Cardiac muscle cell (in vitro differentiated cells and primary cell): ENCODE data around the gene DTNA. TPM values are rescaled to one million over a fixed set of nuclear protein-coding genes. Genes with fewer than 3 reads are reported as not detected.
"Not testable (repeated sequence)": the region's sequence is repeated elsewhere in the genome, so short reads cannot be mapped to it uniquely, and the experiment has no call there.

Source experiments
- DNase-seq, 2 donors: peaks; one replicate each; pipeline versions ENCODE4 v3.0.0 to v3.0.0-alpha.2; 2010 to 2017; ENCODE audit warnings: low read depth in 1 of 2, low spot score in 1 of 2
- H3K27ac ChIP-seq: fragments of 200-600 bp; sonication (generic); 2 replicates; pipeline ENCODE4 v1.5.1; 2016
- H3K27me3 ChIP-seq: fragments of 200-600 bp; sonication (generic); 2 replicates; pipeline ENCODE4 v1.6.0; 2016; ENCODE audit warnings: control low read depth
- H3K36me3 ChIP-seq: fragments of 200-600 bp; sonication (generic); 2 replicates; pipeline ENCODE4 v1.5.1; 2016; ENCODE audit warnings: control low read depth
- H3K4me1 ChIP-seq: fragments of 200-600 bp; sonication (generic); 2 replicates; pipeline ENCODE4 v1.8.1; 2017; ENCODE audit warnings: low read depth, mild to moderate bottlenecking, mixed run types
- H3K4me3 ChIP-seq: fragments of 200-600 bp; sonication (generic); 2 replicates; pipeline ENCODE4 v1.5.1; 2016; ENCODE audit warnings: mild to moderate bottlenecking
- H3K9me3 ChIP-seq: fragments of 200-600 bp; sonication (generic); 2 replicates; pipeline ENCODE4 v1.5.1; 2017; ENCODE audit warnings: low read depth, mild to moderate bottlenecking, control low read depth
- CTCF ChIP-seq: IDR thresholded peaks from 2 replicates; pipeline ENCODE4 v1.5.1; 2012; ENCODE audit warnings: low read depth, mild to moderate bottlenecking, low read length
- polyA plus RNA-seq: library from polyadenylated mRNA; unstranded; fragments of >200 nt; fragmentation: Nextera tagmentation; extraction: Ambion mirVana; gene quantifications from 2 replicates; pipeline ENCODE4 v1.2.1, GENCODE V29; 2016
- total RNA-seq: library from RNA; depleted of rRNA; stranded (reverse); fragments of >200 nt; gene quantifications from 2 replicates; pipeline ENCODE4 v1.2.3, GENCODE V29; 2016

Gene DTNA
- total and polyA plus RNA-seq, 2 experiments from 2014 or later: 19.6 to 34.6 TPM

- TF ChIP-seq CTCF: no peak
- no peak for DNase-seq
- Histone ChIP-seq H3K27me3 (no peaks in the 10 kb centered on the region), H3K4me1 (peaks cover 7% of the 10 kb centered on the region), H3K27ac (no peak overlapping the region), H3K9me3 (no peaks in the 10 kb centered on the region), H3K36me3 (no peaks in the 10 kb centered on the region), H3K4me3 (no peak overlapping the region)
Measured at GRCh38 chr18:34726286-34727004, 16.3 kb downstream of the DTNA start.

- no peaks in the 10 kb centered on the region for H3K27me3 ChIP-seq
- peak; percentile 55 to 71 for DNase-seq
- no peaks in the 10 kb centered on the region for H3K9me3 ChIP-seq
- H3K27ac ChIP-seq: no peak overlapping the region
- no peaks in the 10 kb centered on the region for H3K36me3 ChIP-seq
- TF ChIP-seq CTCF: peak; percentile 62
- no peak overlapping the region for H3K4me3 ChIP-seq
- peaks cover 7% of the 10 kb centered on the region for H3K4me1 ChIP-seq
Measured at GRCh38 chr18:34729264-34729663, 19.2 kb downstream of the DTNA start.

GRCh38 chr18:34729740-34730355 lies 19.8 kb downstream of the DTNA start:
- Histone ChIP-seq H3K4me3 (no peak overlapping the region), H3K27me3 (no peaks in the 10 kb centered on the region), H3K36me3 (no peaks in the 10 kb centered on the region), H3K9me3 (no peaks in the 10 kb centered on the region), H3K27ac (no peak overlapping the region), H3K4me1 (peaks cover 7% of the 10 kb centered on the region)
- peak in 1 of 2 donors; percentile 9 for DNase-seq
- no peak for TF ChIP-seq CTCF

GRCh38 chr18:34730774-34731173 lies 20.7 kb downstream of the DTNA start:
- DNase-seq: peak in 1 of 2 donors; percentile 39
- H3K4me1 ChIP-seq: peaks cover 7% of the 10 kb centered on the region
- TF ChIP-seq CTCF: no peak
- H3K36me3 ChIP-seq: no peaks in the 10 kb centered on the region
- no peak overlapping the region for H3K4me3 ChIP-seq
- no peak overlapping the region for H3K27ac ChIP-seq
- H3K9me3 ChIP-seq: no peaks in the 10 kb centered on the region
- no peaks in the 10 kb centered on the region for H3K27me3 ChIP-seq

- no peak overlapping the region for H3K27ac ChIP-seq
- H3K9me3 ChIP-seq: no peaks in the 10 kb centered on the region
- H3K4me1 ChIP-seq: peaks cover 7% of the 10 kb centered on the region
- H3K27me3 ChIP-seq: no peaks in the 10 kb centered on the region
- no peak for TF ChIP-seq CTCF
- no peaks in the 10 kb centered on the region for H3K36me3 ChIP-seq
- no peak for DNase-seq
- no peak overlapping the region for H3K4me3 ChIP-seq
Measured at GRCh38 chr18:34734056-34734455, 24.0 kb downstream of the DTNA start.

- H3K36me3 ChIP-seq, H3K27ac ChIP-seq: not testable (repeated sequence)
Measured at GRCh38 chr18:34734526-34734925, 24.4 kb downstream of the DTNA start.

More at GRCh38 chr18:34734526-34734925, 24.4 kb downstream of the DTNA start:
- H3K4me1 ChIP-seq, H3K9me3 ChIP-seq, DNase-seq, H3K4me3 ChIP-seq, H3K27me3 ChIP-seq: not testable (repeated sequence)
